GM18867 (cell line): ENCODE results near the gene SAT1.

ENCODE experiments used
- ATAC-seq: cut with Tn5 transposase; IDR thresholded peaks from one replicate; pipeline ENCODE4 v1.9.1; 2021; ENCODE audit warnings: mild to moderate bottlenecking, moderate library complexity; ENCODE audit not compliant: unreplicated experiment

SAT1 gene

DNA sequence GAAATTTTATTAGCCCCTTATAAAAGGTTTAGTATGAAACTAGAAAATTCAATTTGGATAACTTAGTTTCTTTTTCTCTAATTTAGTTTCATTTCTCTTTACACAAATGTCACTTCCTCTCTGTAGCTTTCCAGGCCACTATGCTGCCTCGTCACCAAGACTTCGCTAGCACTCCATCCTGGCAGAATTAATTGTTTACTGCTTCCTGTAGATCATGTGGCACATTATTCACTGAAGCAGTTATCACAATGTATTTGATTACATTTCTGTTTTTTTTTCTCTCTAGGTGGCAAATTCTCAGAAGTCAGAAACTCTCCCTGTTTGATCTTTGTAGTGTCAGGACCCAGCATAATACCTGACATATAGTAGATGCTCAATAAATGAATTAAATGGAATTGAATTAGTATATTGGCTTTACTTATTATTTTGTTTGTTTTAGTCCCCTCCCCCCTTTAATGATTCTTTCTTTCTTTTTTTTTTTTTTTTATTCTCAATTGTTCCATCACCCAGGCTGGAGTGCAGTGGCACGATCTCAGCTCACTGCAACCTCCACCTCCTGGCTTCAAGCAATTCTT, 9.3 kb upstream of the SAT1 start:
- peak; percentile 90 for ATAC-seq

DNA sequence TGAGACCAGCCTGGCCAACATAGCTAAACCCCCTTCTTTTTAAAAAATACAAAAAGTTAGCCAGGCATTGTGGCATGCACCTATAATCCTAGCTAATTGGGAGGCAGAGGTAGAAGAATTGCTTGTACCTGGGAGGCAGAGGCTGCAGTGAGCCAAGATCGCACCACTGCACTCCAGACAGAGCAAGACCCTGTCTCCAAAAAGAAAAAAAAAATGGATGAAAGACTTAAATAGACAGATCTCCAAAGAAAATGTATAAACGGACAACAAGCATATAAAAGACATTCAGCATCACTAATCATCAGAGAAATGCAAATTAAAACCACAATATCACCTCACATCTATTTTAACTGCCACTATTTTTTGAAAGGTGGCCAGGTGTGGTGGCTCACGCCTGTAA, 6.6 kb upstream of the SAT1 start:
- no peak for ATAC-seq

GRCh38 chrX:23779025-23779424, 3.9 kb upstream of the SAT1 start:
- no peak for ATAC-seq

DNA sequence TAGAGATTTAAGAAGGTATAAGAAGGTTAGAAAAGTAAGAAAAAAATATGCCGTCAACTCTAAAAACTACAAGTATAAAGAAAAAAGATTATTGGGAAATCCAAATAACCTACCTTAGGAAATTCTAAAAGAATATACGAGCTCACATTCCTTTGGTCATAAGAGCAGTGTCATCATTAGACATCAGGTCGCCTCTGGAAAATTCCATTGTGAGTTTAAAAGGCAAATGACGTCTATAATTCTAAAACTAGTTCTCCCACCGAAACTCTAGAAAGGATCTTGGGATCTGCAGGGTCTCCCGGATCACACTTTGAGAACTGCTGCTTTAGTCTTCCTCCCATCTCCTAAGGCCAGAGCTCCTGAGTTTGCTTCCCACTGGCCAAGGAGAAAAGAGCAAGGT, 518 bp upstream of the SAT1 start:
- ATAC-seq, result no peak

DNA sequence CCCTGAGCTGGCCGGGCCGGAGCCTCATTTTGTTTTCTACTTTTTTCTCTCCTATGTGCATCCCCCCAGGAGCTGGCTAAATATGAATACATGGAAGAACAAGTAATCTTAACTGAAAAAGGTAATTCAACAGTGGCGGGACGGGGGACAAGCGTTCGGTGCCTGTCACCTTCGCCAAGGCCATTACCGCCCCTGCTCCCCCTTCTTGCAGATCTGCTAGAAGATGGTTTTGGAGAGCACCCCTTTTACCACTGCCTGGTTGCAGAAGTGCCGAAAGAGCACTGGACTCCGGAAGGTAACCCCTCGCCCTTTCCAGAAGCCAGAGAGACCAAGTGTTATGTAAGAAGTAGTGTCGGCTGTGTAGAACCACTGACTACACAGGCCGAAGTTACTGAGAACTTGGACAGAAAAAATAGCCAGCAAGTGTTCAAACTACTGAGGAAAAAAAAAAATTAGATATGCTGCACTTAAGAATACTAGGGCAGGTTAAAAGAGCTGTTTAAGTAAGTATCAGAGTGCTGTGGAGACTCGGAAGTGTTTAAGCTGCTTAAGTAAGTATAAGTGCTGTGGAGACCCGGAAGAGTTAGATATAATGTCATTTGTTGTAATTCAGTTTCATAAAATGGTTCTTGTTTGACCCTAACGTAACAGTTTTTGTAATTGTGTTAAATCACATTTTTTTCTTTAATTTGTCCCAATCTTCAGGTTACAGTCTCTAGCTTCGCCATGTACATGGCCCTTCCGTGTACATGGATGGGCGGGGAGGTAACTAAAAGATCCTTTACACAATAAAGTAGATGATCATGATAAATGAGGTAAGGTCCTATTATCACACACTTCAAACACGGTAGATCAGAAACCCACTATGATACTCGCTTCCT, 856 bp downstream of the SAT1 start:
- no peak for ATAC-seq

GRCh38 chrX:23784470-23785331, 1.7 kb downstream of the SAT1 start:
- ATAC-seq, result no peak

GRCh38 chrX:23785580-23785979, 2.6 kb downstream of the SAT1 start:
- no peak for ATAC-seq

- ATAC-seq, result no peak
Measured at GRCh38 chrX:23786268-23786815, 3.4 kb downstream of the SAT1 start.

DNA sequence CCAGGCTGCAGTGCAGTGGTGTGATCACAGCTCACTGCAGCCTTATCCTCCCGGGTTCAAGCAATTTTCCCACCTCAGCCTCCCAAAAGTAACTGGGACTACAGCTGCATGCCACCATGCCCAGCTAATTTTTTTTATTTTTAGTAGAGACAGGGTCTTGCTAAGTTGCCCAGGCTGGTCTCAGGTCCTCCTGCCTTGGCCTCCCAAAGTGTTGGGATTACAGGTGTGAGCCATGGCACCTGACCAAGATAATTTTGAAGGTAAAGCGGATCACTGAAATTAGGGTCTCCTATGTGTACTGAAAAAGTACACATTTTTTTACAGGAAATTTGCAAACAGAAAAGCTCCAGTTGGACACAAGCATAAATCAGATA, 4.8 kb downstream of the SAT1 start:
- ATAC-seq, result no peak

- ATAC-seq, result peak; percentile 47
Measured at GRCh38 chrX:23788521-23788920, 5.5 kb downstream of the SAT1 start.

DNA sequence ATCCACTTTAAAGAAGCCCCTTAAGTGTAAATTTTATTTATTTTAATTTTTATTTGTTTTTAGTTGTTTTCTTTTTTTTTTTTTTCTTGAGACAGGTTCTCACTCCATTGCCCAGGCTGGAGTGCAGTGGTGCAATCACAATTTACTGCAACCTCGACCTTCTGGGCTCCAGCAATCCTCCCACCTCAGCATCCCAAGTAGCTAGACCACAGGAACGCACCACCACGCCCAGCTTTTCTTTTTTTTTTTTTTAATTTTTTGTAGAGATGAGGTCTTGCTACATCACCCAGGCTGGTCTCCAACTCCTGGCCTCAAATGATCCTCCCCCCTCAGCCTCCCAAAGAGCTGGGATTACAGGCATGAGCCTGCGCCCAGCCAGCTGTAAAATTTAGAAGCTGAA, 6.0 kb downstream of the SAT1 start:
- ATAC-seq, result no peak

- no peak for ATAC-seq
Measured at GRCh38 chrX:23789386-23790154, 6.6 kb downstream of the SAT1 start.

- ATAC-seq, result no peak
Measured at GRCh38 chrX:23790155-23790497, 7.2 kb downstream of the SAT1 start.

DNA sequence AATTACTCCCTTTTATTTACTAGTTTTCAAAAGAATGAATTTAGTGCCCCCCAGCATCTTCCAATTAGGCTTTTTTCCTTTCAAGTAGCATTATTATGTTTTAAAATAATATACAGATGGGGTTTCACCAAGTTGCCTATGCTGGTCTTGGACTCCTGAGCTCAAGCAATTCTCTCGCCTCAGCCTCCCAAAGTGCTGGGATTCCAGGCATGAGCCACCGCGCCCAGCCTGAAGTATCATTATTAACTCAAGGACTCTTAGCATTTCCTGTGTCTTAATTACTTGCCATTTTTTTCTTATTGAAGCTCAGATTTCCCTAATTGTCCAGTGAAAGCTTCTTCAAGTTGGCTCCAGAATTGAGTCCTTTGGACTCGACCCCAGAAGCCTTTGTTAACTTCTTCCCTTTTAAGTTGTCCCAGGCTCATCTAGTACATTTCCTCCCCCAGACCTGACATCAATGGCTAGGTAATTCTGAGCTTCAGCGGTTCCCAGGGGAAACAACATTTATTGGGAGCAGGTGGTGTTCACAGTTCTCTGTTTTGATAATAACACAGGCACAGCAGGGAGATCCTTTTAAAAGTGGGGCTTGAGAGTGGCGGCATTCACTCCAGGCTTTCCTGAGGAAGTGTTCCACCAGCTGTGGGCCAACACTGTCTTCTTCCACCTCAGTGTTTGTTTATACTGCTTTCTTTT, 10.0 kb downstream of the SAT1 start:
- no peak for ATAC-seq

DNA sequence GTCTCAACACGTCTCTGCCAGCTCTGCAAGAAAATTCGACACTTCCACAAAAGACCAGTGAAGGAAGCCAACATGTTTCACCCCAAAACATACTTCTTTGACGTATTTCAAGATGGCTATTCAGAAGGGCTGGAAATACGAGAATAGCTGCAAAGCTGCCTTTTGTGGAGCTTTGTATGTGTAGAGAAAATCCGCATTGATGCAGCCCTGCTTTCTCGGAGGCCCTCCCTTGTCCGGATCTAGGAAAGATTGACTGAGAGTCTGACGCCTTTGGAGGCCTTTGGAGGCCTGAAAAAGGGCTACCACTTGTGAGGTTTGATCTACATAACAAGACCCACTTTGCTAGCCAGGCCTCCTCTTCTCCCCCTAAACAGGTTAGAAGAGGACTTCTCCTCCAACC, 12.2 kb downstream of the SAT1 start:
- ATAC-seq, result no peak

GRCh38 chrX:23797371-23798128, 14.6 kb downstream of the SAT1 start:
- no peak for ATAC-seq

- no peak for ATAC-seq
Measured at GRCh38 chrX:23799469-23800065, 16.6 kb downstream of the SAT1 start.

DNA sequence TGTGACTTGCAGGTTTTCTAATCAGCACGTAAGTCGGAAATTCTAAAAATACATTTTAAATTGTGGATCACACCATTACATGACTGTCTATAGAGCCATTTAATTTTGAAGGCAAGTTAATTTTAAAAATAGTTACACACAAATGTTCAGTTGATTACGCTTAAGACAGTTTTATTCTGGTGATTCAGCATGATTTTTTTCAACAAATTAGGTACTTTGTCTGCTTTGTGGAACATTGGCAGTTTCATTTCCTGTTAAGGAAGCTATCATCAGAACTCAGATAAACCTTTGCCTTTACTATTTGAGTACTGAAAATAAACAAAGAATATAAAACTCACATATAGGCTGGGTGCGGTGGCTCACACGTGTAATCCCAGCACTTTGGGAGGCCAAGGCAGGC, 19.5 kb downstream of the SAT1 start:
- ATAC-seq, result no peak

DNA sequence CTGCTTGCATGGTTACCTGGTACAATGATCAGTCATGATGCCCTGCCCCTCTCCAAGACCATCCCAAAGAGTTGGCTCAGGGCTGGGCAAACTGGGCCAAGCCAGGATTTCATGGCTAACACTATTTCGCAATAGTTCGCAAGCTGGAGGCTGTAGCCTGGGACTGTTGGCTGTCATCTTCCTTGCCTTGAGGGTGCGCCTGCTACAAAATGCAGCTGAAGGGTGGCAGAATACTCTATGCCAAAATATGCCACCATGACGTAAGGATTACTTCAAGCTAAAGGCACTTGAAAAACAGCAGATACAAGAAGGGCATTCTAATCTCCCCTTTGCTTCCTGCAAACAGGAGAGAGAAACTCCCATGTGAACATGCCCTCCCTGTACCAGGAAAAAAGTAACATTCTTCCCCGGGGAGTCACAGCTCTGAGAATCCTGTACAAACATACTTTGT, 21.0 kb downstream of the SAT1 start:
- no peak for ATAC-seq
